SHP77 treated with DMSO at 0.1 percent for 48 hours (cell line): ENCODE measurements around the gene INHBA.

Experiments used
- DNase-seq: peaks from one replicate; lab custom pipeline; 2025; lab: John Stamatoyannopoulos, UW

Gene INHBA

GRCh38 chr7:41711283-41712064 is 8.6 kb upstream of the INHBA start:
- peak; percentile 92 for DNase-seq

DNA sequence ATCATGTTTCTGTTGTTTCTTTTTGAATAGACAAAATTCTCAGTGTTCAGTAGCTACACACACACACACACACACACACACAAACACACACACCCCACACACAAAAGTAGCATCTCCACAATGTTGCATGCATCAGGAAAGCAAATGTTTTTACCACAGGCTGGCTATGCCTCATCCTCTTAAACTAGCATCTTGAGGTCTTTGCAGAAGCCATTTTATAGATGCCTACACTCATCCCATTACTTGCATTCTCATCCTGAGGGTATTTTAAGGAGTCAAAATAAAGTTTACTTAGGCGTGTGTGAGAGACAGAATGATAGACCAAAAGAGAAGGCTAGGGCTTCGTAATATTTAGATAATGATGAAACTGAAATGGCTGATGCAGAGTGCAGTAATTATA is 7.9 kb upstream of the INHBA start:
- peak; percentile 52 for DNase-seq

DNA sequence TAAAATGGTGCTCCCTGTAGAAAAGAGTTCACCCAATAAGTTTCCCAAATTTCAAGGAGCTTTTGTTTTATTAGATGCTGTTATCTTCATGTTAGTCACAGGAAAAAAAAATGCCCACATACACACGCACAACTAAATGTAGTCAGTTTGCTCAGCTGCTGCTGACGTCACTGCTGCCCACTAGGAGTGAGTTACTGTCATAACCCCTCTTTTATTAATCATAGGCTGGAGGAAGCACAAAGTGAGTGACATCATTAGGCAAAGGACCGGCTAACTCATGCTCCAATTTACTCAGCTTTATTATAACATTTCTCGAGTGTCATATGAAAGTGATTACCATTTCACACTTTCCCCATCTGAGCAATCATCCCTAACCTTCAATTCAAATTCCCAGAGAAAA is 6.7 kb upstream of the INHBA start:
- DNase-seq, result peak; percentile 99

- peak; percentile 90 for DNase-seq
Observed at GRCh38 chr7:41708581-41709358, 5.9 kb upstream of the INHBA start.

DNA sequence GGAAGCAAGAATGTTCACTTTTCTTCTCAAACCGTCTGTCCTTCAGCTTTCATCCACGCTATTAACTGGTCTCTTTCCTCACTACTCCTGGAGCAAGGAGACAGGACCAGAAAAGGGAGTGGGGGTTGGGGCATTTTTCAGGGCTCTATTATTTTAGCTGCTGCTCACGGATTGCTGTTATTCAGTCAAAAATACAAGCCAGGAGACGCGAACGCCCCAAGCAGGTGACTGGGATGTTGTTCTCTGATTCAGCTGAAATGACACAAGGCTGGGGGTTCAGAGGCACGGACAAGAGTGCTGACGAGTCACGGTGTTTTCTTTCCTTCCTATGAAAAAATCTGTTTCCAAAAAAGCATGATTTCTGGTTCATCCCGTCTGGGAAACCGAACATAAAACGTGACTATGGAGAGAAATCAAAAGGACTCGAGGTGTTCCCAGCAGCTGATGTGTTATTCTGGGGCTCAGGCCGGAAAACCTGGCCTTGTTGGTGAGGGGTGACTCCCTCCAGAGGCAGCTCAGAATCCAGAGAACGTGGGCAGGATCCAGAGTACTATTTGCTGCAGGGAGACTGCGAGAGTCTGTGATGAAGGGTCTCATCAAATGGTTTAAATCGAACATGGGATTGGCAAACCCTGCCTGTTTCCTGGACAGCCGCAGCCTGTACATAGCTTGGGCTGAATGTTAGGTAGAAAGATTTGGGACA is 3.5 kb upstream of the INHBA start:
- no peak for DNase-seq

DNA sequence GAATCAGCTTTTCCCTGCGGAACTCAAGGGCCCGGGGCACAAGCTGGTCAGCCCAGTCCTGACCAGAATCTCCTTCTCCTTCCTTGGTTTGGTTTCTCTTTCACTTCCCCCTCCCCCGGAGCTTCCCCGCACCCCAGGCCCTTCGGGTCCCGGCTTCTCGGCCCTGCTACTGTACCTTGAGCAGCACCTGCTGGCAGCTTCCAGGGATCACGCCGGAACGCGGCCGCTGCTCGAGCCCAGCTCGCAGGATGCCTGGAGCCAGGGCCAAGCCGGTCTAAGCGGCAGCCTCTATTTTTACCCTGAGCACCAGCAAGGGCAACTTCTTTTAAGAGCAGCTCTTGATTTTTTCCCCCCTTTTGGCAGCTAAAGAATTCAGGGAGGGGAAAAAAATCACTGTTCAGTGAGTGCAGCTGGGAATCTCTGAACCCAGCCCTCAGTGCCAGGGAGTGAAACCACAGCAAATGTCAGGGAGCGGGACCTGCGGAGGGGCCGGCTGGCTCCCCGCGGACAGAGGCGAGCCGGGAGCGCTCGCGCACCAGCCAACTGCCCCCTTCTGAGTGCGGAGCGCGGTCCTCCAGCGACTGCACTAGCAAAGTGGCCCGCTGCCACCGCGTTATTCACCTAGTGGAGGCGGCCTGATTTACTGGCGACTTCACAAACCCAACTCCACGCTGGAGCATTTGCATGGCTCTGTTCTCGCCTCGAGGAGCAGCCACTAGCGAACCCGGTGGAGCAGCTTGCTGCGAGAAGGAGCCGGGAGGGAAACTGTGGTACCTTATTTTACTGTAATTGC is 2.4 kb upstream of the INHBA start:
- peak; percentile 66 for DNase-seq

DNA sequence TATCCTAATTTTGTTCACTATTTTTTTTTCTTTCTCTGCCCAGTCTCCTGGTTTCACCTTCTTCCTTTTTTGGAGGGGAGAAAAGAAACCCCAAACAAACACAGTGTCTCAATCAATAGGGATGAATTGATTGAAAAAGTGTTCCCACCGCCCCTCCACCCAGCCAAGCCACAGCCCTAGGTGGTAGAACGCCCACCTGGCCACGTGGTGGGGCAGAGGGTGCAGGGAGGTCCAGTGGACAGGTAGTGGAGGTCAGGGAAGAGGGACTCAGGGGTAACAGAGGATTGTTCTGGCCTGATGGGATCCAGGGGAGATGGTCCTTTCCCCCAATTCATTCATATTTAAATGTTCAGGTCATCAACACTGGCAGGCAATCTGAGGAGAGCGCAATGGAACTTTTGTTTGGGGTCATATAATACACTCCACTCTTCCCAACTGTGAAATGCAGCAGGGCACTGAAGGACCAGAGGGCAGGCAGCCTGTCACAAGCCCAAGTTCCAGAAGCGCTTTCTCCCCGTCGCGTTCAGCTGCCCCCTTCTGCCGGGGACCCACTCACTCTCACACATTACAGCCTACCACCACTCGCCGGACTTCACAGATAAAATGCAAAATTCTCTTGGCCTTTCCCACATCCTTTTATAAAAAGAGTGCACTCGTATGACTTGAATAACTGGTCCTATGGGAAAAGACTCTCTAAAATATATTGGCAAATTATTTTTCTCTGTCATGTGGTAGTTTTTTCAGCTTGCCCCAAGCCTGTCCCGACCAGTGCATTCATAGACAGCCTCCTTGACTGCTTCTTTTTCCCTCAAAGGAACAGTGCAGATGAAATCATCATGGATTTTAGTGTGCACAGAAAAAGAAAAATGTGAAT is 1.6 kb downstream of the INHBA start:
- no peak for DNase-seq

GRCh38 chr7:41700044-41700471 is 2.8 kb downstream of the INHBA start:
- DNase-seq, result no peak

DNA sequence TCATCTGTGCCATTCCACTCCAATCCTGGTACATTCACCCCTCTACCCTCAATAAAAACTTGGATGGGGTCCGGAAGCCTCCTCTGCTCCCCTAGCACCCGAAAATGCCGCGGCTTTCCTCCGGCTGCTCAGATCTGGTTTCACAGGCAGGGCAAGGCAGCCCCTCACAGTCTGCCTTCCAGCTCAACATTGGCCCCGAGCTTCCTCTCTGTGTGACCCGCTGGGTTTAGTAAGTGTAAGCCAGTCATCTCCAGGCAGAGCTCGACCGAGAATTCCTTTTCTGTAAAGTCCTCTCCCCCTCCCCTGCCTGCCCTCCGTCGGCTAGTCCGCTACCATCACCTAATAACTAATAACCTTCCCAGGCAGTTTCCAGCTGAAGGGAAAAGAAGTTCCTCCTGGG is 3.4 kb downstream of the INHBA start:
- DNase-seq, result no peak

DNA sequence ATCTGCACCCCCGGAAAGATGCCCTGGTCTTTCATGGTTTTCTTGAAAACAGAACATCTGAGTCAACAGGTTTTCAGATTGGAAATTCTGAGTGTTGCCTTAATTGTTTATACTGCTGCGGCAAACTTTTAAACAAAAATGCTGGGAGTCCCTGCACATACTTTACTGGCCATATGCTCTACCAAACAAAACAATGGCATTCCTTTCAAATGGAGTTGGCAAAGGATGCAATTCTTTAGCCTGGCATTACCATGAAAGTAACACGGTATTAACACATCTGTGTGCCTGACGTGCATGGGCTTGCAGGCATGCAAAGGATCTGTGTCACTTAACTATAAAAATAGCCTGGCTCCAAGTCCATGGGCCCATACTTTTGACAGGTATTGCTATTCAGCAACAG is 4.2 kb downstream of the INHBA start:
- DNase-seq, result no peak

GRCh38 chr7:41698114-41698513 is 4.8 kb downstream of the INHBA start:
- no peak for DNase-seq

DNA sequence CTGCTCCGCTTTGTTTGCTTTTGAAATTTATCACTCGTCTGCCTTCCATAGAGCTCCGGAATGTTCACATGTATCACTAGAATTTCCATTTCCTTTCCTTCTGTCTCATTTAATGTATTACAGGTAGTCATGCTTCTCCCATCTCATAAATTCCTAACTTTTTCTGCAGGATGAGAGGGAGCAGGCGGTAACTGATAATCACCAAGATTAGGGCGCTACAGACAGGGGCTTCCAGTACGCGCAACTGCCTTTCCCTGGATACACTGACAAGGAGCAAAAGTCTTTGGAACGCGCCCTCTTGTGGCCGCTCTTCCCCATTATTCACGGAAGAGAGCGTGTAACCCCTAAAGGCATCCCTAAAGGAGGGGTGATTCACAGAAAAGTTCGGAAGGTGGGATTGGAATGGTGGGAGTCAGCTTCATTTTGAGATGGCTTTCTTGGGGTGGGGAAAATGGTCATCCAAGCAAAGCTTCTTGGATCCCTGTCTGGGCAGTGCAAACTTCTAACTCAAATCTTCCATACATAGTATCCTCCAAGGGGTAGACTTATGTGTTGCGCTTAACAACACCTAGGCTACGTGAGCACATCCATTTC is 6.5 kb downstream of the INHBA start:
- peak; percentile 76 for DNase-seq

- DNase-seq, result no peak
Observed at GRCh38 chr7:41695661-41696322, 7.1 kb downstream of the INHBA start.

GRCh38 chr7:41694495-41694894 is 8.4 kb downstream of the INHBA start:
- no peak for DNase-seq

DNA sequence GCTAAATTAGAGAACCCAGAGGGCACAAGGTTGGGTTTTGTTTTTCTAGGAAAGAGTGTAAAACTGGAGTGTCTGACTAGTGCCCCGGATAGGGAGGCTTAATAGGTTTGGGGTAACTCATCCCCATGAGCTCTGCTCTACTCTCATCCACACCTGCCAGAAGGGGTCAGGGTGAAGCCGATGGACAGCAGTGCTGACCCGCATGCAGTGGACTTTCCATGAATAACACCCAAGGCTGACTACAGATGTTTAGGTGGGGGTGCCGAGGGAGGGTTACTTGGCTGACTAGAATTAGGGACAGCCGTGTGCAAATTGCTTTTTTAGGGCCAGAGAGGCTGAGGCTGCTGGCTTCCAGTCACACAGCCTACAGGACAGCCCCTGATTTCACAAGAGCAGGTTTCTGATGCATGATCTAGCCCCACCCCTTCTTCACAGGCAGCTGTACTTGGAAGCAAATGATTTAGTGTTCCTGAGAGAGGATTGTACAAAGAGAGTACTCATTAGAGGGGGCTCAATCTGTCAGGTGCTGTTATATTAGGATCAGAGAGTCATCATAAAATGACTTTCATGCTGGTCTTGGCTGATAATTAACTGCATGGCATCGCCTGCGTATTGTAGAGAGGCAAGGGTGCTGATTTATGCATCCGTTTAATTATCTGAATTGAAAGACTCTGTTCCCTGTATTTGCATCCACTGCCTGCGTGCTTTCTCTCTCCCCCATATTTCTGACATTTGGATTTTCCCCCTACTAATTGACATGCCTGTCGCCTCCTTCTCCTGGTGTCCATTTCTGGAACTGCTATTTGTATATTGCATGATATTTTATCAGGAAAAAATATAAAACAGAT is 9.5 kb downstream of the INHBA start:
- DNase-seq, result peak; percentile 42

DNA sequence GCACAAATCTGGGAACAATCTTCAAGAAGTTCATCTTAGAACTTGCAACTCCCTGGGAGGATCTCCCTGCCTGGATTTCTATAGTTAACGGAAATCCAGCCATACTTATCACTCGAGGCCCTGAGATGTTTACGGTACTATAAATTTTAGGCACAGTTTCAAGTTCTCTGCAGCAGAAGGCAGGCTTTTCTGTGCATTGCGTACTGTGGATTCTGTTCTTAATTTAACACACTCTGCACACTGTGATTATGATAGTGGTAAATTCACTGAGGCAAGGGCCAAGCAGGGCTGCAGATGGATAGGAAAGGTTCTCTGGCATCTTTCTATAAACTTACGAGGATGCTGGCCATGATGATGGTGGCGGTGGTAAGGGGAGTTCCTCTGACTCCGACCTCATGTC is 10.6 kb downstream of the INHBA start:
- DNase-seq, result no peak

- no peak for DNase-seq
Observed at GRCh38 chr7:41691286-41692190, 11.4 kb downstream of the INHBA start.

- DNase-seq, result no peak
Observed at GRCh38 chr7:41689815-41690214, 13.1 kb downstream of the INHBA start.
